Uterus (tissue), 2 donors: ENCODE data around the gene FPR2.

Source experiments
- CTCF ChIP-seq, 4 experiments: fragments of 200-600 bp in 2 of 4; fragments of 450-650 bp in 2 of 4; sonication (generic) in 2 of 4; IDR thresholded peaks; one replicate each; pipeline ENCODE4 v1.5.1; 2016 to 2019; ENCODE audit warnings: antibody characterized with exemption in 4 of 4, mild to moderate bottlenecking in 2 of 4, moderate library complexity in 1 of 4
- POLR2A ChIP-seq, 2 donors: fragments of 450-650 bp; IDR thresholded peaks; one replicate each; pipeline ENCODE4 v1.6.1; 2016; ENCODE audit warnings: antibody characterized with exemption in 2 of 2, mild to moderate bottlenecking in 1 of 2, moderate library complexity in 1 of 2

- TF ChIP-seq CTCF (IDR thresholded peaks at IDR 0.05) (no peak), POLR2A (IDR thresholded peaks at IDR 0.05) (no peak)
Observed at GRCh38 chr19:51716925-51717324, 44.1 kb upstream of the FPR2 start.
